Endothelial cell of umbilical vein (primary cell): ENCODE results near the gene STRIT1.

Source experiments
- CTCF ChIP-seq, 2 donors: IDR thresholded peaks; 1 replicate in 1 of 2; 2 replicates in 1 of 2; pipeline ENCODE4 v1.5.1; 2011; ENCODE audit warnings: low read length in 2 of 2, mild to moderate bottlenecking in 2 of 2, moderate library complexity in 2 of 2, control low read depth in 1 of 2, inconsistent platforms in 1 of 2, low read depth in 1 of 2; ENCODE audit not compliant: insufficient read depth in 1 of 2; ENCODE audit errors: extremely low read depth in 1 of 2
- EZH2 ChIP-seq: IDR thresholded peaks from 2 replicates; pipeline ENCODE4 v1.6.1; 2012; ENCODE audit warnings: borderline replicate concordance, low read depth, mild to moderate bottlenecking, moderate library complexity, low read length, inconsistent platforms; ENCODE audit not compliant: severe bottlenecking
- FOS ChIP-seq: IDR thresholded peaks from 2 replicates; pipeline ENCODE4 v1.6.1; 2011; ENCODE audit warnings: mild to moderate bottlenecking, low read length, moderate library complexity, borderline replicate concordance; ENCODE audit not compliant: insufficient read depth
- MAX ChIP-seq: IDR thresholded peaks from 2 replicates; pipeline ENCODE4 v1.6.1; 2011; ENCODE audit not compliant: insufficient read depth, insufficient read length
- MYC ChIP-seq: IDR thresholded peaks from one replicate; pipeline ENCODE4 v1.6.1; 2011; ENCODE audit warnings: mild to moderate bottlenecking, low read depth, low read length
- POLR2A ChIP-seq: IDR thresholded peaks from 2 replicates; pipeline ENCODE4 v1.6.1; 2012; ENCODE audit warnings: low read depth, mild to moderate bottlenecking, control low read depth, low read length
- POLR2AphosphoS5 ChIP-seq: IDR thresholded peaks from 2 replicates; pipeline ENCODE4 v1.6.1; 2012; ENCODE audit warnings: low read depth, mild to moderate bottlenecking, control low read depth, low read length, moderate library complexity; ENCODE audit not compliant: insufficient read depth

- no peak for TF ChIP-seq POLR2A
- no peak for TF ChIP-seq CTCF (IDR thresholded peaks at IDR 0.05; ENCODE audit: extremely low read depth in 1 of 2, insufficient read depth in 1 of 2, low read depth in 1 of 2, low read length in 2 of 2)
- no peak for TF ChIP-seq MAX
- no peak for TF ChIP-seq FOS
- TF ChIP-seq EZH2, result no peak
- TF ChIP-seq MYC, result no peak
- TF ChIP-seq POLR2AphosphoS5, result no peak
Measured at GRCh38 chr3:155326901-155327300, 33.4 kb upstream of the STRIT1 start.
